Measurements from ENCODE around the gene TMEM196. TPM values are rescaled to one million over a fixed set of nuclear protein-coding genes. Genes with fewer than 3 reads are reported as not detected.

Gene TMEM196
- total RNA-seq, 1 donor from 2014 or later: not detected

- H3K4me3 Mint-ChIP-seq: no peak overlapping the region
- Histone ChIP-seq H3K4me3 (no peak overlapping the region), H3F3A (ENCODE audit: low read depth) (no peaks in the 10 kb centered on the region), H4K20me1 (ENCODE audit: low read depth) (no peaks in the 10 kb centered on the region), H3K79me2 (ENCODE audit: low read depth) (no peaks in the 10 kb centered on the region), H3K4me2 (no peak overlapping the region), H3K9me3 (ENCODE audit: low read depth) (no peaks in the 10 kb centered on the region), H3K4me1 (no peaks in the 10 kb centered on the region), H3K9ac (no peak overlapping the region), H3K27ac (no peak overlapping the region), H3K36me3 (no peaks in the 10 kb centered on the region), H2AFZ (replicated peaks) (no peak overlapping the region), H3K27me3 (no peaks in the 10 kb centered on the region)
- TF ChIP-seq EZH2phosphoT487 (IDR thresholded peaks at IDR 0.05): no peak
- TF ChIP-seq EZH2 (IDR thresholded peaks at IDR 0.05): no peak
- TF ChIP-seq CTCF (IDR thresholded peaks at IDR 0.05): no peak
- H3K4me1 Mint-ChIP-seq: no peaks in the 10 kb centered on the region
- no peak for DNase-seq (ENCODE audit: low spot score)
- H3K36me3 Mint-ChIP-seq: no peaks in the 10 kb centered on the region
- H3K27me3 Mint-ChIP-seq (ENCODE audit: insufficient read depth, low read depth): peaks cover 3% of the 10 kb centered on the region
- H3K9me3 Mint-ChIP-seq: no peaks in the 10 kb centered on the region
- H3K27ac Mint-ChIP-seq: no peak overlapping the region
Measured at GRCh38 chr7:19752020-19752419, 21.4 kb downstream of the TMEM196 start.

- no peaks in the 10 kb centered on the region for H3K4me1 Mint-ChIP-seq
- H4K20me1 ChIP-seq (ENCODE audit: low read depth): no peaks in the 10 kb centered on the region
- no peak overlapping the region for H3K4me3 ChIP-seq
- H3K36me3 Mint-ChIP-seq: no peaks in the 10 kb centered on the region
- no peak for DNase-seq (ENCODE audit: low spot score)
- H3K27me3 Mint-ChIP-seq (ENCODE audit: insufficient read depth, low read depth): no peaks in the 10 kb centered on the region
- H3K4me1 ChIP-seq: no peaks in the 10 kb centered on the region
- H3K27ac Mint-ChIP-seq: no peak overlapping the region
- no peak overlapping the region for H3K27ac ChIP-seq
- H3K9ac ChIP-seq: no peak overlapping the region
- no peaks in the 10 kb centered on the region for H3K27me3 ChIP-seq
- no peaks in the 10 kb centered on the region for H3K79me2 ChIP-seq (ENCODE audit: low read depth)
- H2AFZ ChIP-seq (replicated peaks): no peak overlapping the region
- no peak overlapping the region for H3K4me3 Mint-ChIP-seq
- H3K9me3 Mint-ChIP-seq: no peaks in the 10 kb centered on the region
- no peak overlapping the region for H3K4me2 ChIP-seq
- H3K36me3 ChIP-seq: no peaks in the 10 kb centered on the region
- H3K9me3 ChIP-seq (ENCODE audit: low read depth): no peaks in the 10 kb centered on the region
- no peaks in the 10 kb centered on the region for H3F3A ChIP-seq (ENCODE audit: low read depth)
- no peak for TF ChIP-seq EZH2phosphoT487 (IDR thresholded peaks at IDR 0.05)
- no peak for TF ChIP-seq EZH2 (IDR thresholded peaks at IDR 0.05)
- TF ChIP-seq CTCF (IDR thresholded peaks at IDR 0.05): no peak
Measured at GRCh38 chr7:19749658-19750057, 23.8 kb downstream of the TMEM196 start.

GRCh38 chr7:19747740-19748339 lies 25.6 kb downstream of the TMEM196 start:
- H3K9me3 Mint-ChIP-seq: no peaks in the 10 kb centered on the region
- Histone ChIP-seq H3K9ac (no peak overlapping the region), H3K36me3 (no peaks in the 10 kb centered on the region), H3K4me3 (no peak overlapping the region), H3K27ac (no peak overlapping the region), H3K4me2 (no peak overlapping the region), H4K20me1 (ENCODE audit: low read depth) (no peaks in the 10 kb centered on the region), H3K79me2 (ENCODE audit: low read depth) (no peaks in the 10 kb centered on the region), H2AFZ (replicated peaks) (no peak overlapping the region), H3K27me3 (no peaks in the 10 kb centered on the region), H3K4me1 (no peaks in the 10 kb centered on the region), H3K9me3 (ENCODE audit: low read depth) (no peaks in the 10 kb centered on the region), H3F3A (ENCODE audit: low read depth) (no peaks in the 10 kb centered on the region)
- H3K27me3 Mint-ChIP-seq (ENCODE audit: insufficient read depth, low read depth): no peaks in the 10 kb centered on the region
- TF ChIP-seq EZH2phosphoT487 (IDR thresholded peaks at IDR 0.05): no peak
- peak; percentile 73 for TF ChIP-seq CTCF (IDR thresholded peaks at IDR 0.05)
- no peak for TF ChIP-seq EZH2 (IDR thresholded peaks at IDR 0.05)
- no peaks in the 10 kb centered on the region for H3K4me1 Mint-ChIP-seq
- DNase-seq (ENCODE audit: low spot score): peak; percentile 67
- no peak overlapping the region for H3K4me3 Mint-ChIP-seq
- no peaks in the 10 kb centered on the region for H3K36me3 Mint-ChIP-seq
- H3K27ac Mint-ChIP-seq: no peak overlapping the region

Data from neural progenitor cell (in vitro differentiated cells).